GM12874 (cell line): ENCODE measurements around the gene CLDN7.

Experiments
- CTCF ChIP-seq: IDR thresholded peaks from 2 replicates; pipeline ENCODE4 v1.5.1; 2011; ENCODE audit warnings: low read depth, mild to moderate bottlenecking, control low read depth, low read length, moderate library complexity; ENCODE audit not compliant: insufficient read depth

The CLDN7 gene

GRCh38 chr17:7304179-7304578 is 41.9 kb upstream of the CLDN7 start:
- TF ChIP-seq CTCF = no peak

- peak; percentile 95 for TF ChIP-seq CTCF
Measured at GRCh38 chr17:7296189-7296861, 34.0 kb upstream of the CLDN7 start.

GRCh38 chr17:7295230-7296180 is 33.2 kb upstream of the CLDN7 start:
- TF ChIP-seq CTCF = no peak

GRCh38 chr17:7294614-7295153 is 32.4 kb upstream of the CLDN7 start, which contains the start of gene YBX2:
TSS of gene YBX2 (minus strand) at chr17:7294639. CDS start at chr17:7294500, 139 bp downstream.
- TF ChIP-seq CTCF = no peak

- TF ChIP-seq CTCF = no peak
Measured at GRCh38 chr17:7293816-7294613, 31.7 kb upstream of the CLDN7 start.

GRCh38 chr17:7293159-7293558 is 30.9 kb upstream of the CLDN7 start:
- no peak for TF ChIP-seq CTCF
